ENCODE results near the gene TRIM46.
"Not testable (repeated sequence)": the region's sequence is repeated elsewhere in the genome, so short reads cannot be mapped to it uniquely, and the experiment has no call there.

GRCh38 chr1:155164625-155165024 lies 9.0 kb upstream of the TRIM46 start:
- TF ChIP-seq CTCF, POLR2AphosphoS5 (IDR thresholded peaks at IDR 0.05): not testable (repeated sequence)

All from prostate gland (tissue), 2 donors.